GM18951 (cell line): ENCODE results near the gene HUS1.
"Not testable (repeated sequence)": the region's sequence is repeated elsewhere in the genome, so short reads cannot be mapped to it uniquely, and the experiment has no call there.

Source experiments
- POLR2A ChIP-seq: IDR thresholded peaks from 4 replicates; pipeline ENCODE4 v1.6.1; 2011; ENCODE audit warnings: mild to moderate bottlenecking; ENCODE audit not compliant: insufficient read length, insufficient read depth; ENCODE audit errors: extremely low read depth
- in situ Hi-C: fragments of 300-500 bp; cut with MboI; formaldehyde crosslinking; loops from one replicate; pipeline ENCODE4 v1.12.0; 2022; ENCODE audit warnings: low sequenced_read_pairs, mixed read lengths, inconsistent platforms; ENCODE audit not compliant: unreplicated experiment

Gene HUS1

DNA sequence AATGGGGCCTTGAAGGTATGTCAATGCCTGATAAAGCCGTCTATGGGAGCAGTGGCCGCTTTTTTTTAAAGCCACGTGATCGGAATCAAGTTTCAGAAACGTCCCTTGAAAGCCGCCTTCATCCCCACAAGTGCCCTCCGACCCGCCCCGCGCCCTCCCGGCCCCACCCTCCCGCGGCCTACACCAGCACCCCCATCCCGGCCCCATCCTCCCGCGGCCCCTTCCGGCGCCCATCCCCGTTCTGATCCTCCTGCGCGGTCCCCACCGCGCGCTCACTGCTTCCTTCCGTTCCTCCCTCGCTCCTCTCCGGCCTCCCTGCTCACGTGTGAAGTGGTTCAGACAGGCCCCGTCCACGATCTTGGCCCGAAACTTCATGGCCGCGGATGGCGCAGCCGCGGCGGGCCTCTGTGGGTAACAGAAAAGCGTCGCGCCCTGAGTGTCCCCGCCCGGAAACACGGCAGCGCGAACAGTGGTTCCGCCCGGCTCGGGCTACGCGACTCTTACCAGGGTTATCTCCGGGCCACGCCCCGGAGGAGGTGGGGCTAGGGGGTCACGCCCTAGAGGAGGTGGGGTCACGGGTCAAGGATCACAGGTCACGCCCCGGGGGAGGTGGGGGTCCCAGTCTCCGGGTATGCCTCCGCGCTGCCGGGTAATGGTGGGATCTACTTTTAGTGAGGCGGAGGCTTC, at the start of gene HUS1:
Gene HUS1, minus strand, starts transcription at position 471 of the 687 bp plus-strand sequence. Its CDS starts 96 bp downstream, at position 375.
- in situ Hi-C loops, result no loop called here
- peak; percentile 86 for TF ChIP-seq POLR2A

- in situ Hi-C loops, result no loop called here
- no peak for TF ChIP-seq POLR2A
Observed at GRCh38 chr7:48028938-48029337, 49.5 kb upstream of the HUS1 start, which contains the start of gene SUN3. TSS of gene SUN3 (minus strand) at chr7:48029107. CDS start at chr7:48028938, 169 bp downstream.

GRCh38 chr7:48025624-48026023, 46.2 kb upstream of the HUS1 start:
- in situ Hi-C loops, result no loop called here
- TF ChIP-seq POLR2A, result no peak

DNA sequence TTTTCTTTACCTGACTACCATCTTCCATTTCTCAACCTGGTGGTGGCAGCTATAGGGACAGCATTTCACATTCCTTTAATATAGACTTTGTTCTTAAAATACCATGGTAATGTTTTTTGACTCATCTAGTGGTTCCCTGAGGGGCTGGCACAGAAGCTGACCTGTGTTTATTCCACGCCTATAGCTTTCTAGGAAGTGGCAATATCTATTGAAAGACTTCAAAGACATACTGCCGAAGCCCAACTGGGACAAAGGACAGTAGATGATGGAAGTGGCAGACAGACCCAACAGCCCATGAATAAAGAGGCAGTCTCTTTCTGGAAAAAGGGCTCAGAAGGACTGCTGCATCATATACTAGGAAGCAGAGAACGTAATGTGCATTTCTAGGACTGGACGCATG, 38.3 kb upstream of the HUS1 start:
- in situ Hi-C loops, result no loop called here
- no peak for TF ChIP-seq POLR2A

GRCh38 chr7:48016641-48017040, 37.2 kb upstream of the HUS1 start:
- in situ Hi-C loops, result no loop called here
- no peak for TF ChIP-seq POLR2A

- no peak for TF ChIP-seq POLR2A
- in situ Hi-C loops, result no loop called here
Observed at GRCh38 chr7:48011951-48012350, 32.5 kb upstream of the HUS1 start.

- TF ChIP-seq POLR2A, result no peak
- in situ Hi-C loops, result no loop called here
Observed at GRCh38 chr7:48011323-48011722, 31.9 kb upstream of the HUS1 start.

- in situ Hi-C loops, result no loop called here
Observed at GRCh38 chr7:48009954-48010353, 30.5 kb upstream of the HUS1 start.

DNA sequence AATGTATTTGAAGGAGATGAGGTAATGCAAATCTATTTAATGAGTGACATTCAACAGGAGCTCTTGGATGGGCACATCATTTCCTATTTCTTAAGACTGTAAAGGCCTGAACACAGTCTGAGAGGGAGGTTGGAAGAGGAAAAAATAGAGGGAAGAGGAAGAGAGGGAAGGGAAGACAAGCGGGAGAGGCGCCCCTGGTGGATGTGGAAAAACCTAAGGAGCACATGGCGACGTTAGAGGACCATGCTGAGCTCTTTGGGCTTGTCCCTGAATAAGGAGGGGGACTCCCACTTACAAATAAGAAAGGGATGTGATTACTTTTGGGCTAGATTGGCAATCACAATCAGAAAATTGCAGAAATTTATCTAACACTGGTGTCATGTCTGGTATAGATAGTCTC, 29.8 kb upstream of the HUS1 start:
- in situ Hi-C loops, result no loop called here
- TF ChIP-seq POLR2A, result no peak

More at GRCh38 chr7:48009954-48010353, 30.5 kb upstream of the HUS1 start:
- no peak for TF ChIP-seq POLR2A

DNA sequence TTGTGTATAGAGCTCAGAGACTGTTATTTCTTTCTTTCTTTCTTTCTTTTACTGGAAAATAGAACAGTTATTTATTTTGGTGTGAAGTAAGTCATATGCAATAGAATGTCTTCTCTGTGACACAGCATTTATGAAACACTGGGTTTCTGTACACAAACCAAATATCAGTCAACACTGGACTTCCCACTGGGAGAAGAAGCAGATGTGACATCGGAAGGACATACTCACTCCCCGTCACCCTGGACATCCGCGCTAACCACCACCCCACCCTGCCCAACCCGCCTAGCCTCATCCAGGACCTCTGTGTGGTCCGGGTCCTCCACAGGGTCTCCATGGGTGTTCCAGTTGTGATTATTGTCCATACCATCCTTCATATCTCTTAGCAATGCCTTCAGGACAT, 27.5 kb upstream of the HUS1 start:
- no peak for TF ChIP-seq POLR2A
- in situ Hi-C loops, result no loop called here

DNA sequence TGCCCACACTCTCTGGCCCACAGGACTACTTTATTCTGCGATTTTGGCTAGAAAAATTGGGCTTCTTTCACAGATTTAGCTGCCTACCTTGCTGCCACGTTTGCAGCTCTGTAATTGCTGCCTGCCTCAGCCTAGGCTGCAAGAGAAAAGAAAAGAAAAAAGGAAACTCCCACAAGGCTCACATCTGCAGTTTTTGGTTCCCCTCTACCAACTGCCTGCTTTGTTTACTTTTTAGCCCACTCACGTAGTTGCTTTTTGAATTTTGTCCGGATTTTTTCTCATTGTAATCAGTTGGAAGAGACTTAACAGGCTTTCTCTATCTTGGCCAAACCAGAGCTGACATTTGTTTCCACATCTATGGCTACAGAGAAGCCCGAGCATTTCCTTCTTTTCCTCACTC, 25.2 kb upstream of the HUS1 start:
- no peak for TF ChIP-seq POLR2A
- in situ Hi-C loops, result no loop called here

- in situ Hi-C loops, result no loop called here
- no peak for TF ChIP-seq POLR2A
Observed at GRCh38 chr7:48004032-48004431, 24.6 kb upstream of the HUS1 start.

- in situ Hi-C loops, result not testable (repeated sequence)
Observed at GRCh38 chr7:48000164-48000563, 20.7 kb upstream of the HUS1 start.

DNA sequence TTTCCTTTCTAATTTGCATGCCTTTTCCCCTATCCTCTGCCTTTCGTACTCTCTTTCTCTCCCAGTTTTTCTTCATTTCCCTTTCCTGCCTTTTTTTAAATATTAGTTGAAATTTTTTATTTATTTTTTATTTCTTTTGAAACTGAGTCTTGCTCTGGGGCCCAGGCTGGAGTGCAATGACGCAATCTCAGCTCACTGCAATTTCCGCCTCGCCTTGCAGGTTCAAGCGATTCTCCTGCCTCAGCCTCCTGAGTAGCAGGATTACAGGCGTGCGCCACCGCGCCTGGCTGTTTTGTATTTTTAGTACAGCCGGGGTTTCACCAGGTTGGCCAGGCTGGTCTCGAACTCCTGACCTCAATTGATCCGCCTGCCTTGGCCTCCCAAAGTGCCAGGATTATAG, 20.0 kb upstream of the HUS1 start:
- in situ Hi-C loops, result no loop called here
- no peak for TF ChIP-seq POLR2A

DNA sequence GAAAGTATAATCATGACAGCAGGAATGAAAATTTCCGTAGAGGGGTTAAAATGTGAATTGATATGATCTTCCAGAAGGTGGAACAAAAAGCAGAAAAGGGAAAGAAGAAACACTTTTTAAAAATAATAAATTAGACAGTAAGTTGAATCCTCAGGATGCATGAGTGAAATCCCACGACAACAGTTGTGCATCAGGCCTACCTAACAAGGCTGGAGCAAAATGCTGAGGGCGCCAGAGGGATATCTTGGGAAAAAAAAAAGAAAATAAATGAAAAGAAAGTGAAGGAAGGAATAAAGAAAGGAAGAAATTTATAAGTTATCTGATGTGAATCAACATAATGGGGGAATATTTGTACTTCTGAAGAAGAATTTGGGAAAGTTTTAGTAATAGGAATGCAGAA, 13.0 kb upstream of the HUS1 start:
- in situ Hi-C loops, result loop anchor here (5.0 kb wide), 1 partner anchor 100 kb away; no protein-coding TSS in a partner anchor
- TF ChIP-seq POLR2A, result no peak

DNA sequence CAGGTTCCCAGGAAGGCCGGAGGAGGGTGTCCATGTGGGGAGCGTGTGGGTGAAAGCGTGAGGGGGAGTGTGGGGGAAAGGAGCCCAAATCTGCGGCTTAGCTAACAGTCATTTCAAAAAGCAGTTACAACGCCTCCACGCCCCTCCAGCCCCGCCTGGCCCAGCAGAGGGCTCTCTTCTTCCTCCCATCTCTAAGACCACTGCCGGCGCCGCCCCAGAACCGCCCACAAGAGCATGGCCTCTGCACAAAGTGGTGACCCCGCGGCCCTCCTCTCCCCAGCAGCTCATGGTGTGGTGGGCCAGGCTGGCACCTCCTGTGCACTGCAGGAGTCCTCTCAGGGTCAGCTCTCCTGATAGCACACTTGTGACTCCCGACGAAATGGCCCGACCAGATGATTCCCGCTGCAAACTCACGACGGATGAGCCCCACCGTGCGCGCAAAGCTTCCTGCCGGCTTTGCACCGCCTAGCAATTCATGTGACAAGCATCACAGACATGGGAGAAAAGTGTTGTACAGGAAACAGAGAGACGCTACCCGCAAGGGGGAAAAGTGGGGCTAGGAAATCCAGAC, 12.4 kb upstream of the HUS1 start:
- in situ Hi-C loops, result loop anchor here (5.0 kb wide), 1 partner anchor 100 kb away; no protein-coding TSS in a partner anchor
- peak; percentile 65 for TF ChIP-seq POLR2A
